ENCODE data around the gene EML1.

GRCh38 chr14:99989032-99989431, 195.8 kb downstream of the EML1 start:
- no peak for TF ChIP-seq CTCF (IDR thresholded peaks at IDR 0.05 in 4 of 5, conservative IDR thresholded peaks at IDR 0.05 in 1 of 5)
- TF ChIP-seq POLR2A (IDR thresholded peaks at IDR 0.05), result no peak

All from gastrocnemius medialis (tissue), 4 donors.